ENCODE results near the gene RAB3IL1. TPM values are rescaled to one million over a fixed set of nuclear protein-coding genes. Genes with fewer than 3 reads are reported as not detected.

The RAB3IL1 gene
- total and polyA plus RNA-seq, 9 of the 15 experiments (the other 6 are each of a cell fraction or from before 2014, with no cell fraction given), result 0.15 to 42.6 (median 15.5) TPM

DNA sequence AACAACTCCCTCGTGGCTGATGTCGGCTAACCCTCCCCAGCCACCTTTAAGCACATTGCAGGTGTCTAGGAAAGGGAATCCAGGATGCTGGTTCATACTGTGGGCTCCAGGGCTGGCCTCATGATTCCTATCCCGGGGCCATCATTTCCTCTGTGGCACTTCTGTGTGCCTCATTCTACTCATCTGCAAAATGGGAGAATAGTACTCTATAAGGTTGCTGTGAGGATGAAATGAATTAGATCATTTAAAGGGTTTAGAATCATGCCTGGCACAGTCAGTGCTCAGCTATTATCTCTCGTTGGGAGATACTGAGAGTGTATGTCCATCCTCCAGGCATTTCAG, 21.7 kb downstream of the RAB3IL1 start (continued):
- TF ChIP-seq RCOR1 (IDR thresholded peaks at IDR 0.05; ENCODE audit: borderline replicate concordance in 1 of 2, low read depth in 2 of 2, low read length in 2 of 2), result peak in 1 of 2 experiments; percentile 46; a peak in 1 of 4 replicates
- peak; percentile 33 to 63; a peak in 2 of 4 replicates for TF ChIP-seq KDM1A (IDR thresholded peaks at IDR 0.05)
- TF ChIP-seq, protein P1, sequence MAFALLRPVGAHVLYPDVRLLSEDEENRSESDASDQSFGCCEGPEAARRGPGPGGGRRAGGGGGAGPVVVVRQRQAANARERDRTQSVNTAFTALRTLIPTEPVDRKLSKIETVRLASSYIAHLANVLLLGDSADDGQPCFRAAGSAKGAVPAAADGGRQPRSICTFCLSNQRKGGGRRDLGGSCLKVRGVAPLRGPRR (CRISPR knock-in tag; IDR thresholded peaks at IDR 0.05), result no peak
- no peak for TF ChIP-seq SIN3B (IDR thresholded peaks at IDR 0.05; ENCODE audit: low read depth)
- no peak for TF ChIP-seq DPF2 (IDR thresholded peaks at IDR 0.05)
- TF ChIP-seq POLR2AphosphoS2 (IDR thresholded peaks at IDR 0.05; ENCODE audit: low read length), result no peak
- no peak for TF ChIP-seq DACH1 (IDR thresholded peaks at IDR 0.05; ENCODE audit: partially characterized antibody)
- no peak for TF ChIP-seq STAG1 (CRISPR knock-in tag; IDR thresholded peaks at IDR 0.05; ENCODE audit: borderline replicate concordance)
- TF ChIP-seq CXXC5 (CRISPR knock-in tag; IDR thresholded peaks at IDR 0.05), result no peak
- peak; percentile 58; the same call in 1 of the 2 replicates for TF ChIP-seq BCOR (IDR thresholded peaks at IDR 0.05)

GRCh38 chr11:61895046-61895717, 22.2 kb downstream of the RAB3IL1 start:
- H3K4me3 ChIP-seq, result no peak overlapping the region
- no peak overlapping the region for H3K27ac ChIP-seq (ENCODE audit: extremely low read depth, low read depth, low read length)
- in situ Hi-C loops (cut with MboI), result loop anchor here (5.0 kb wide), 3 partner anchors 52 to 212 kb away; no protein-coding TSS in a partner anchor
- H4K20me1 ChIP-seq (replicated peaks; ENCODE audit: control insufficient read depth, insufficient read depth, low read length), result no peaks in the 10 kb centered on the region
- H3K27me3 ChIP-seq (ENCODE audit: control insufficient read depth in 2 of 2, insufficient read depth in 2 of 2, low read length in 2 of 2), result no peaks in the 10 kb centered on the region
- ChIA-PET CTCF (ENCODE audit: low intra/inter-chr PET ratio) (no interaction called here), POLR2A (interaction anchor here (1.0 to 10.7 kb wide), 4 partner anchors 10 to 103 kb away, joined by 5 to 109 read pairs (median 15); partner anchors contain the start of genes BEST1, FEN1, FTH1 and TMEM258)
- DNase-seq (ENCODE audit: extremely low read depth in 1 of 4, low spot score in 3 of 4) (no peak), ATAC-seq (no peak), FAIRE-seq (no peak)
- H3K4me2 ChIP-seq (ENCODE audit: insufficient read depth, low read length), result no peak overlapping the region
- no peaks in the 10 kb centered on the region for H3K9me1 ChIP-seq (ENCODE audit: control insufficient read depth, insufficient read depth, low read length)
- BruUV-seq (replicated peaks), result no TSS peak
- no peaks in the 10 kb centered on the region for H3K9me3 ChIP-seq (replicated peaks; ENCODE audit: control insufficient read depth, insufficient read depth, low read depth, low read length)
- TF ChIP-seq ADNP (tag; IDR thresholded peaks at IDR 0.05) (0 out of 2 replicates have a peak, but pooled peaks have one; percentile 6), GTF2F1 (IDR thresholded peaks at IDR 0.05; ENCODE audit: low read depth, low read length) (no peak), NCOA2 (IDR thresholded peaks at IDR 0.05; ENCODE audit: partially characterized antibody in 2 of 2) (no peak)
- peaks cover 10% of the 10 kb centered on the region for H3K79me2 ChIP-seq (ENCODE audit: control insufficient read depth, insufficient read depth, low read length)
- peaks cover 11 to 59% of the 10 kb centered on the region in 2 experiments for H3K4me1 ChIP-seq (replicated peaks in 1 of 2; ENCODE audit: control insufficient read depth in 2 of 2, insufficient read depth in 2 of 2, low read length in 2 of 2)
- no peak overlapping the region for H2AFZ ChIP-seq (ENCODE audit: low read depth, low read length)
- peak overlapping the region in 1 of 2 experiments; percentile 76; a peak in 1 of 4 replicates for H3K9ac ChIP-seq (ENCODE audit: insufficient read depth in 1 of 2, low read depth in 2 of 2, low read length in 2 of 2)
- 82% methylated on average over 16 of the region's 17 CpGs for WGBS (ENCODE audit: insufficient coverage, low coverage, missing lambda C conversion rate)
- intact Hi-C loops (cut with micrococcal nuclease), result no loop called here
- H3K36me3 ChIP-seq (ENCODE audit: control insufficient read depth, insufficient read depth, low read length), result peaks cover 44% of the 10 kb centered on the region; the same call in 2 of the 3 replicates

Measured in K562 (cell line).